PC-9 (cell line): ENCODE results near the gene PLA2G4D. TPM values are rescaled to one million over a fixed set of nuclear protein-coding genes. Genes with fewer than 3 reads are reported as not detected.

ENCODE experiments used
- BruUV-seq: library from RNA; stranded (reverse); fragments of 400-500 nt; replicated peaks from 2 replicates; lab custom pipeline; 2021; lab: Mats Ljungman, UMichigan
- CTCF ChIA-PET: fragments of 300-600 bp; sonication (Branson Sonifier 250); formaldehyde crosslinking; loops from one replicate; lab custom pipeline; 2022; ENCODE audit warnings: antibody characterized with exemption; lab: Charles Lee
- POLR2A ChIA-PET: fragments of 300-600 bp; sonication (Branson Sonifier 250); formaldehyde crosslinking; loops from one replicate; lab custom pipeline; 2022; ENCODE audit warnings: antibody characterized with exemption; ENCODE audit not compliant: unreplicated experiment; lab: Charles Lee
- DNase-seq, 2 experiments: peaks; one replicate each; pipeline versions ENCODE4 v3.0.0 to v3.0.0-alpha.2; 2015 to 2022; ENCODE audit warnings: mixed read lengths in 1 of 2
- H2AFZ ChIP-seq: fragments of 200-600 bp; sonication (generic); 2 replicates; pipeline ENCODE4 v1.8.1; 2017; ENCODE audit warnings: antibody characterized with exemption
- H3F3A ChIP-seq: fragments of 200-600 bp; sonication (generic); 2 replicates; pipeline ENCODE4 v1.8.1; 2017; ENCODE audit warnings: antibody characterized with exemption, mild to moderate bottlenecking, low read depth; ENCODE audit not compliant: insufficient read depth
- H3K27ac ChIP-seq: fragments of 200-600 bp; sonication (generic); 2 replicates; pipeline ENCODE4 v1.6.1; 2016; ENCODE audit warnings: mixed run types
- H3K27me3 ChIP-seq: fragments of 200-600 bp; sonication (generic); 2 replicates; pipeline ENCODE4 v1.6.1; 2016; ENCODE audit warnings: low read depth, mixed run types; ENCODE audit not compliant: insufficient read depth
- H3K36me3 ChIP-seq: fragments of 200-600 bp; sonication (generic); 2 replicates; pipeline ENCODE4 v1.6.1; 2016; ENCODE audit warnings: low read depth, mixed run types
- H3K4me1 ChIP-seq: fragments of 200-600 bp; sonication (generic); replicated peaks from 2 replicates; pipeline ENCODE4 v1.6.1; 2016; ENCODE audit warnings: mixed run types; ENCODE audit not compliant: insufficient read depth
- H3K4me2 ChIP-seq: fragments of 200-600 bp; sonication (generic); 2 replicates; pipeline ENCODE4 v1.6.1; 2017; ENCODE audit warnings: mixed run types
- H3K4me3 ChIP-seq: fragments of 200-600 bp; sonication (generic); 2 replicates; pipeline ENCODE4 v1.6.1; 2016; ENCODE audit warnings: mixed run types
- H3K79me2 ChIP-seq: fragments of 200-600 bp; sonication (generic); 2 replicates; pipeline ENCODE4 v1.6.1; 2017; ENCODE audit warnings: low read depth, mixed run types
- H3K9me2 ChIP-seq: fragments of 200-600 bp; sonication (generic); 2 replicates; pipeline ENCODE4 v1.8.1; 2017; ENCODE audit warnings: mild to moderate bottlenecking; ENCODE audit not compliant: insufficient read depth
- H3K9me3 ChIP-seq: fragments of 200-600 bp; sonication (generic); 2 replicates; pipeline ENCODE4 v1.8.1; 2016; ENCODE audit warnings: low read depth; ENCODE audit not compliant: insufficient read depth
- H4K20me1 ChIP-seq: fragments of 200-600 bp; sonication (generic); 2 replicates; pipeline ENCODE4 v1.8.1; 2017; ENCODE audit not compliant: insufficient read depth
- CTCF ChIP-seq: fragments of 200-600 bp; sonication (generic); conservative IDR thresholded peaks from 2 replicates; pipeline ENCODE4 v1.6.1; 2017; ENCODE audit warnings: mixed run types, antibody characterized with exemption, mild to moderate bottlenecking, moderate library complexity
- EZH2 ChIP-seq: fragments of 200-600 bp; sonication (generic); IDR thresholded peaks from 2 replicates; pipeline ENCODE4 v1.8.0; 2017; ENCODE audit warnings: antibody characterized with exemption, low read depth
- intact Hi-C: fragments of 100-400 bp; cut with micrococcal nuclease; formaldehyde crosslinking; loops from one replicate; pipeline ENCODE4 v1.10.0; 2022; ENCODE audit not compliant: unreplicated experiment
- total RNA-seq: library from RNA; stranded (reverse); gene quantifications from 2 replicates; pipeline ENCODE4 v1.2.3, GENCODE V29; 2021

PLA2G4D gene
- total RNA-seq, 1 experiment from 2014 or later: 0.90 TPM

- TF ChIP-seq EZH2 (no peak), CTCF (no peak)
- no peaks in the 10 kb centered on the region for H3F3A ChIP-seq
- no TSS peak for BruUV-seq
- intact Hi-C loops: no loop called here
- ChIA-PET POLR2A (no interaction called here), CTCF (interaction anchor here (0.6 kb wide), 1 partner anchor 152 kb away, joined by 3 read pairs; no protein-coding TSS in a partner anchor)
- no peak overlapping the region for H3K4me2 ChIP-seq
- H3K4me1 ChIP-seq: no peaks in the 10 kb centered on the region
- no peaks in the 10 kb centered on the region; the same call in 1 of the 2 replicates for H3K9me3 ChIP-seq
- H3K79me2 ChIP-seq: no peaks in the 10 kb centered on the region
- no peaks in the 10 kb centered on the region for H3K27me3 ChIP-seq
- no peaks in the 10 kb centered on the region for H4K20me1 ChIP-seq
- no peak overlapping the region for H3K4me3 ChIP-seq
- H3K36me3 ChIP-seq: no peaks in the 10 kb centered on the region
- no peaks in the 10 kb centered on the region for H3K9me2 ChIP-seq
- no peak for DNase-seq
- H3K27ac ChIP-seq: no peak overlapping the region
- H2AFZ ChIP-seq: no peak overlapping the region
These were observed 47.7 kb upstream of the PLA2G4D start for GRCh38 chr15:42141795-42142667.

- BruUV-seq: no TSS peak
These were observed 46.9 kb upstream of the PLA2G4D start for GRCh38 chr15:42141246-42141645.

More at GRCh38 chr15:42141246-42141645, 46.9 kb upstream of the PLA2G4D start:
- TF ChIP-seq CTCF (no peak), EZH2 (no peak)
- H3K4me3 ChIP-seq: no peak overlapping the region
- no peaks in the 10 kb centered on the region for H4K20me1 ChIP-seq
- no peaks in the 10 kb centered on the region; the same call in 1 of the 2 replicates for H3K9me3 ChIP-seq
- H3F3A ChIP-seq: no peaks in the 10 kb centered on the region
- no peak overlapping the region for H2AFZ ChIP-seq
- no peak overlapping the region for H3K27ac ChIP-seq
- DNase-seq: no peak
- H3K36me3 ChIP-seq: no peaks in the 10 kb centered on the region
- POLR2A ChIA-PET: no interaction called here
- CTCF ChIA-PET: no interaction called here
- H3K4me2 ChIP-seq: no peak overlapping the region
- H3K27me3 ChIP-seq: no peaks in the 10 kb centered on the region
- no peaks in the 10 kb centered on the region for H3K9me2 ChIP-seq
- no peaks in the 10 kb centered on the region for H3K4me1 ChIP-seq
- no peaks in the 10 kb centered on the region for H3K79me2 ChIP-seq
- intact Hi-C loops: no loop called here
